GM12864 (cell line): ENCODE data around the gene ISCU.

ENCODE experiments used
- DNase-seq: peaks from one replicate; pipeline ENCODE4 v3.0.0-alpha.2; 2011; ENCODE audit warnings: low read depth
- H3K4me3 ChIP-seq: 2 replicates; pipeline ENCODE4 v1.5.1; 2011; ENCODE audit warnings: mild to moderate bottlenecking, low read depth, low read length, control low read depth
- TF ChIP-seq, protein P1 (sequence below): IDR thresholded peaks from 2 replicates; pipeline ENCODE4 v1.5.1; 2011; ENCODE audit warnings: low read depth, mild to moderate bottlenecking, moderate library complexity, low read length, control low read depth, inconsistent platforms; ENCODE audit errors: missing control alignments

The ISCU gene

GRCh38 chr12:108576660-108577234, 14.4 kb downstream of the ISCU start:
- no peak for DNase-seq

GRCh38 chr12:108577458-108577857, 15.1 kb downstream of the ISCU start:
- TF ChIP-seq, protein P1, sequence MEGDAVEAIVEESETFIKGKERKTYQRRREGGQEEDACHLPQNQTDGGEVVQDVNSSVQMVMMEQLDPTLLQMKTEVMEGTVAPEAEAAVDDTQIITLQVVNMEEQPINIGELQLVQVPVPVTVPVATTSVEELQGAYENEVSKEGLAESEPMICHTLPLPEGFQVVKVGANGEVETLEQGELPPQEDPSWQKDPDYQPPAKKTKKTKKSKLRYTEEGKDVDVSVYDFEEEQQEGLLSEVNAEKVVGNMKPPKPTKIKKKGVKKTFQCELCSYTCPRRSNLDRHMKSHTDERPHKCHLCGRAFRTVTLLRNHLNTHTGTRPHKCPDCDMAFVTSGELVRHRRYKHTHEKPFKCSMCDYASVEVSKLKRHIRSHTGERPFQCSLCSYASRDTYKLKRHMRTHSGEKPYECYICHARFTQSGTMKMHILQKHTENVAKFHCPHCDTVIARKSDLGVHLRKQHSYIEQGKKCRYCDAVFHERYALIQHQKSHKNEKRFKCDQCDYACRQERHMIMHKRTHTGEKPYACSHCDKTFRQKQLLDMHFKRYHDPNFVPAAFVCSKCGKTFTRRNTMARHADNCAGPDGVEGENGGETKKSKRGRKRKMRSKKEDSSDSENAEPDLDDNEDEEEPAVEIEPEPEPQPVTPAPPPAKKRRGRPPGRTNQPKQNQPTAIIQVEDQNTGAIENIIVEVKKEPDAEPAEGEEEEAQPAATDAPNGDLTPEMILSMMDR: no peak
- no peak for DNase-seq
- no peak overlapping the region for H3K4me3 ChIP-seq

More at GRCh38 chr12:108576660-108577234, 14.4 kb downstream of the ISCU start:
- H3K4me3 ChIP-seq: no peak overlapping the region
- TF ChIP-seq, protein P1: no peak

DNA sequence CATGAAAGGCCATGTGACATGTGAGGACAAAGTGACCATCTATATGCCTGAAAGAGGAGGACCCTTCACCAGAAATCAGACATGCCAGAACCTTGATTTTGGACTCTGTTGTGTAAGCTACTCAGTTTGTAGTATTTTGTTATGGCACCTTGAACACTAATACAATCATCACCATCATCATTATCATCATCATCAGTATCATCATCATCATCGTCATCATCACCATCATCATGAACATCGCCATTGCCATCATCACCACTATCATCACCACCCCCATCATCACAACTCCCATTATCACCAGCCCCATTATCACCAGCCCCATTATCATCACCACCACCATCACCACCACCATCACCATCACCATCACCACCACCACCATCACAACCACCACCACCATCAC, 15.9 kb downstream of the ISCU start:
- no peak for DNase-seq
- H3K4me3 ChIP-seq: no peak overlapping the region
- TF ChIP-seq, protein P1: no peak

DNA sequence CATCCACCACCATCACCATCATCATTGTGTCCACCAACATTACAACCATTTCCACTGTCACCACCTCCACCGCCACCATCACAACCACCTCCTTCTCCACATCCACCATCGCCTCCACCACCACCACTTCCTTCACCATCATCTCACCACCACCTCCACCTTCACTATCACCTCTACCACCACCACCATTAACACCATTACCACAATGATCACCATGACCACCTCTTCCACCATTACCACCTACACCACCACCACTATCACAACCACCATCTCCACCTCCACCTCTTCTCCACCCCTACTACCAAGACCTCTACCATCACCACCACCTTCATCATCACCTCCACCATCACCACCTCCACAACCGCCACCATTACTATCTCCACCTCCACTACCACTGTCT, 16.4 kb downstream of the ISCU start:
- DNase-seq: no peak
- TF ChIP-seq, protein P1: no peak
- H3K4me3 ChIP-seq: no peak overlapping the region

DNA sequence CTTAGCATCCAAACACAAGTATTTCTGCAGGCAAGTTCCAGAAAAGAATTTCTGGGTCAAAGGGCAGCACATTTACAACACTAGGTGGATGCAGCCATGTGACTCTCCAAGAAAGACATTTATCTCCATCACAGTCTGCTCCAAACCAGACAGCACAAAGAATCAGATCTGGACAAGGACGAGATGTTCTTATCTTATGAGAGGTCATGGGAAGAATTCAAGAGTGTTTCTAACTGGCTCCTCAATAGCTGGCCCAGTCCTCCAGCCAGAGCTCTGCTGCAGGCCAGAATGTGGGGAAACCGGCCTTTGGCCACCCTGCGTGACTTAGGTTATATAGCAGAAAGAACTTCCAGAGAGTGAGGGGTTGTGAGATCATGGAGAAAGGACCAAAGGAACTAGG, 18.1 kb downstream of the ISCU start:
- H3K4me3 ChIP-seq: no peak overlapping the region
- TF ChIP-seq, protein P1: no peak
- no peak for DNase-seq

DNA sequence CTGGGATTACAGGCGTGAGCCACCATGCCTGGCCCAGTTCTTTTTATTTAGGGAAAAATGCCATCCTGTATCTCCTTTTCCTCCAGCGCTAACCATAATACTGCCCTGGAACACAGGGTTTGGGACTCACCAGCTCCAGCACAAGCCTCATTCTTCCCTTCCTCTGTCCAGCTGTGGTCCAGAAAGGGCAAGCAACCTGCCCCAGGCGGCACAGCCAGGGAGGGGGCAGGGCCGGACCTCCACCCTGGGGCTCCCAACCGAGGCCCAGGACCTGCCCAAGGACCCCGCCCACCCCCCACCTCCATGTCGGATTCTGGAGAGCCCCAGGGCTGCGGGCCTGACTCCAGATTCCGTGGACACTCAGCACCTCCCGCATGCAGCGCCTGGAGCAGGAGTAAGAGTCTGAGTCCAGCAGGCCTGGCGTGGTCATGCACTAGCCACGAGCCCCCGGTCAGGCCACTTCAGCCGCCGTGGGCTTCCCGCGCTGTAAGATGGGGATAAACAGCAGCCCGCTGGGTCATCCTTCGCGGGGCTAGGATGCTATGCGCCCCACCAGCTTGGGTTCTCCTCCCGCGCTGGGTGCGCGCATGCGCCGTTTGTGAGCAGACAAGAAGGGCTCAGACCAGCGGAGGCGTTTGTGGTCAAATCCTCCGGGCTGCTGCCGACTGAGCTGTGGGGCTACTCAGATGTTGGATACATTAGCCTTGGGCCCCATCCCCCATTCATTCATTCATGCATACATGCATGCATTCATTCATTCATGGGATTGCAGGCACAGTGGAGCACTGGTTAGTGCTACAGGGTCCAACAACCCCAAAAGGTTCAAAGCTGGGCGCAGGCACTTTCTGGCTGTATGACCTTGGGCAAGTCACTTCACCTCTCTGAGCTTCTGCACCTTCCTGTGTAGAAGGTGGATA, 19.2 kb downstream of the ISCU start:
- TF ChIP-seq, protein P1: no peak
- DNase-seq: no peak
- no peak overlapping the region for H3K4me3 ChIP-seq
